ENCODE measurements around the gene FRAS1.

GRCh38 chr4:78213218-78213617, 156.1 kb downstream of the FRAS1 start:
- TF ChIP-seq CTCF (IDR thresholded peaks at IDR 0.05) (no peak), POLR2A (IDR thresholded peaks at IDR 0.05) (no peak)

All from Peyer's patch (tissue), 4 donors.